HG03175 (cell line): ENCODE data around the gene CCDC187.
A peak's percentile ranks its signal among the peaks of the same experiment; 100 is the strongest.

ENCODE experiments used
- ATAC-seq: cut with Tn5 transposase; IDR thresholded peaks from one replicate; pipeline ENCODE4 v1.9.1; 2021; ENCODE audit warnings: mild to moderate bottlenecking, moderate library complexity; ENCODE audit not compliant: unreplicated experiment

Gene CCDC187

GRCh38 chr9:136286359-136286986 is 17.4 kb downstream of the CCDC187 start:
- no peak for ATAC-seq

GRCh38 chr9:136285501-136286358 is 18.2 kb downstream of the CCDC187 start:
- ATAC-seq: no peak

- ATAC-seq: no peak
These were observed 18.9 kb downstream of the CCDC187 start for GRCh38 chr9:136284951-136285350.

GRCh38 chr9:136284311-136284710 is 19.6 kb downstream of the CCDC187 start:
- no peak for ATAC-seq

- ATAC-seq: peak; percentile 87
These were observed 20.3 kb downstream of the CCDC187 start for GRCh38 chr9:136283291-136284235.

- ATAC-seq: no peak
These were observed 21.5 kb downstream of the CCDC187 start for GRCh38 chr9:136282272-136282861.

- ATAC-seq: no peak
These were observed 22.2 kb downstream of the CCDC187 start for GRCh38 chr9:136281421-136282271.

GRCh38 chr9:136280535-136281315 is 23.2 kb downstream of the CCDC187 start:
- no peak for ATAC-seq

GRCh38 chr9:136279471-136279870 is 24.4 kb downstream of the CCDC187 start:
- ATAC-seq: no peak

- no peak for ATAC-seq
These were observed 25.0 kb downstream of the CCDC187 start for GRCh38 chr9:136278894-136279293.

GRCh38 chr9:136278221-136278620 is 25.7 kb downstream of the CCDC187 start:
- no peak for ATAC-seq

GRCh38 chr9:136277746-136278145 is 26.1 kb downstream of the CCDC187 start:
- ATAC-seq: no peak

- ATAC-seq: no peak
These were observed 27.2 kb downstream of the CCDC187 start for GRCh38 chr9:136276716-136277115.

- ATAC-seq: no peak
These were observed 28.1 kb downstream of the CCDC187 start for GRCh38 chr9:136275655-136276429.

- no peak for ATAC-seq
These were observed 28.9 kb downstream of the CCDC187 start for GRCh38 chr9:136274786-136275654.

- ATAC-seq: no peak
These were observed 29.7 kb downstream of the CCDC187 start for GRCh38 chr9:136273921-136274785.
